ENCODE results near the gene NPAT.

NPAT gene

DNA sequence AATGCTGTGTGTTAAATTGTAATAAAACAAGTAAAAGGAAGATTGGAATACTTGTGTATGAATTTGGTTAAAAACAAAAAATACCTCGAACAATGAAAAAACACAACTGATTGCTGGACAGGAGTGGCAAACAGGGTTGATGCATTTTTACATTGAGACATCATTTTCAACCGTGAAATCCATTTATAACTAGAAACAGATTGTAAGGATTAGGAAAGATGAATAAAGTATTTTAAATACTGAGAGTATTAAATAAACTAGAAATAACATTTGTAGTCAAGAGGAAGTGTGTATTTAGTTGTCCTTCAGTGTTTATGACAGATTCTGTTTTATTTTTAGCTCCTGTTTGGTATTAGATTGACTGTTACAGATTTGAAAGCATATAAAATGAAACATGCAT, 5.8 kb upstream of the NPAT start:
- no peak overlapping the region for H3K4me3 ChIP-seq (ENCODE audit: low read depth, low read length)
- no peak for DNase-seq (ENCODE audit: low read depth)
- TF ChIP-seq, protein P1, sequence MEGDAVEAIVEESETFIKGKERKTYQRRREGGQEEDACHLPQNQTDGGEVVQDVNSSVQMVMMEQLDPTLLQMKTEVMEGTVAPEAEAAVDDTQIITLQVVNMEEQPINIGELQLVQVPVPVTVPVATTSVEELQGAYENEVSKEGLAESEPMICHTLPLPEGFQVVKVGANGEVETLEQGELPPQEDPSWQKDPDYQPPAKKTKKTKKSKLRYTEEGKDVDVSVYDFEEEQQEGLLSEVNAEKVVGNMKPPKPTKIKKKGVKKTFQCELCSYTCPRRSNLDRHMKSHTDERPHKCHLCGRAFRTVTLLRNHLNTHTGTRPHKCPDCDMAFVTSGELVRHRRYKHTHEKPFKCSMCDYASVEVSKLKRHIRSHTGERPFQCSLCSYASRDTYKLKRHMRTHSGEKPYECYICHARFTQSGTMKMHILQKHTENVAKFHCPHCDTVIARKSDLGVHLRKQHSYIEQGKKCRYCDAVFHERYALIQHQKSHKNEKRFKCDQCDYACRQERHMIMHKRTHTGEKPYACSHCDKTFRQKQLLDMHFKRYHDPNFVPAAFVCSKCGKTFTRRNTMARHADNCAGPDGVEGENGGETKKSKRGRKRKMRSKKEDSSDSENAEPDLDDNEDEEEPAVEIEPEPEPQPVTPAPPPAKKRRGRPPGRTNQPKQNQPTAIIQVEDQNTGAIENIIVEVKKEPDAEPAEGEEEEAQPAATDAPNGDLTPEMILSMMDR (IDR thresholded peaks at IDR 0.05; ENCODE audit: low read depth, low read length, missing control alignments): no peak

DNA sequence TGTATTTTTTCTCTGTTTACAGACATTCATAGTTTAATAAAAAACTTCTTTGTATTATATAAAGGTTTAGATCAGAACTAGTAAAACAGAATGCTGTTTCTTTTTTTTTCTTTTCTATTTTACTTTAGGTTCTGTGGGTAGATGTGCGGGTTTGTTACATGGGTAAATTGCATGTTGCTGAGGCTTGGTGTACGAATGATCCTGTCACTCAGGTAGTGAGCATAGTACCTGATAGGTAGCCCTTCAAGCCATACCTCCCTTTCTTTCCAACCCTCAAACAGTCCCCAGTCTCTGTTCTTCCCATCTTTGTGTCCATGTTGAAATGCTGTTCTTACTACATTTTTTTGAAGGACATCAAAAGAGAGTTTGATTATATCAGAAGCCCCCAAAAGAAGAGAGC, 3.6 kb upstream of the NPAT start:
- DNase-seq (ENCODE audit: low read depth): no peak
- TF ChIP-seq, protein P1 (IDR thresholded peaks at IDR 0.05; ENCODE audit: low read depth, low read length, missing control alignments): no peak
- H3K4me3 ChIP-seq (ENCODE audit: low read depth, low read length): no peak overlapping the region; the same call in 1 of the 2 replicates

DNA sequence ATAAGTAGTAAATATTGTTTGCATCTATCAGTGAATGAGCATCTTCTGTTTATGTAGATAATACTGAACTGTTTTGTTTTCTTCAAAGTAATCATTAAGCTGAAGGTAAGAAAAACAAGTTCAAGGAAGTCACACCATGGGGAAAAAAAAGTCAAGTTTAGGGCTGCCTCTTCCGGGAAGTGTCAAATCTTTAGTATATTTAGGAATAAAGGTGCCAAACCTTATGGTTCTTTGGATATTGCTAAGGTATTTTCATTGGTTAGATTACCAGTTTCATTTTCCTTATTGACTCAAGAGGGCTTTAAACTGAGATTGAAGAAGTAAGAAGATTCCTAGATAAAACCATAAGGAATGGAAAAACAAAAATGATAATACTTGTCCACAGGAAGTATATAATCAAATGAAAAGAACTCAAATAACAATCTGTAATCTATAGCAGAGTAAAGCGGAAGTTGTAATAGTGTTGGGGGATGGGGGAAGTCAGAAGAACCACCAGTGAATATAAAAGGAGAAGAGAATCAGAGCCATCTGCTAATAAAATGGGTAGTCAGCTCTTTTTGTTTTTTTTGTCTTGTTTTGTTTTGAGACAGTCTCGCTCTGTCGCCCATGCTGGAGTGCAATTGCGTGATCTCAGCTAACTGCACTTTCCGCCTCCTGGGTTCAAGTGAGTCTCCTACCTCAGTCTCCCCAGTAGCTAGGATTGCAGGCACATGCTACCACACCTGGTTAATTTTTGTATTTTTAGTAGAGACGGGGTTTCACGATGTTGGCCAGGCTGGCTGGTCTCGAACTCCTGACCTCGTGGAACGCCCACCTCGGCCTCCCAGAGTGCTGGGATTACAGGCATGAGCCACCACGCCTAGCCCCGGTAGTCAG, 2.7 kb upstream of the NPAT start:
- DNase-seq (ENCODE audit: low read depth): peak; percentile 49
- H3K4me3 ChIP-seq (ENCODE audit: low read depth, low read length): peak overlapping the region; percentile 88

DNA sequence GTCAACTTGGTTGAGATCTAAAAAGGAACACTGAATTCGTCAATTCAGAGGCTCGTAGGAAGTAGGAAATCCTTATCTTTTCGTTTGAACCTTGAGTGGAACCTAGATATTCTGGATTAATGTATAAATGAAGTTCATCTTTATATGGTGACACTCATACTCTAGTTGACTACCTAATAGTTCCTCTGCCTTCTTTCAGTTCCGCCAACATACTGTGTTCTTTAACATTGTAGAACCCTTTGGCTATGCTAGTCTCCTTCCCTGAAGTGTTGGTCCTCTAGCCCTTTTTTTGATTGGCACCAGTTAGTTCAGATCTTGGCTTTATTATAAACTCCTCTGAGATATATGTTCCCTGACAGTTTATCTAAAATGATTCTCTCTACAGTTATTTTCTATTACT, 1.9 kb upstream of the NPAT start:
- H3K4me3 ChIP-seq (ENCODE audit: low read depth, low read length): peak overlapping the region; percentile 88
- TF ChIP-seq, protein P1 (IDR thresholded peaks at IDR 0.05; ENCODE audit: low read depth, low read length, missing control alignments): no peak
- DNase-seq (ENCODE audit: low read depth): no peak

More for the DNA sequence above, 2.7 kb upstream of the NPAT start:
- TF ChIP-seq, protein P1 (IDR thresholded peaks at IDR 0.05; ENCODE audit: low read depth, low read length, missing control alignments): no peak

DNA sequence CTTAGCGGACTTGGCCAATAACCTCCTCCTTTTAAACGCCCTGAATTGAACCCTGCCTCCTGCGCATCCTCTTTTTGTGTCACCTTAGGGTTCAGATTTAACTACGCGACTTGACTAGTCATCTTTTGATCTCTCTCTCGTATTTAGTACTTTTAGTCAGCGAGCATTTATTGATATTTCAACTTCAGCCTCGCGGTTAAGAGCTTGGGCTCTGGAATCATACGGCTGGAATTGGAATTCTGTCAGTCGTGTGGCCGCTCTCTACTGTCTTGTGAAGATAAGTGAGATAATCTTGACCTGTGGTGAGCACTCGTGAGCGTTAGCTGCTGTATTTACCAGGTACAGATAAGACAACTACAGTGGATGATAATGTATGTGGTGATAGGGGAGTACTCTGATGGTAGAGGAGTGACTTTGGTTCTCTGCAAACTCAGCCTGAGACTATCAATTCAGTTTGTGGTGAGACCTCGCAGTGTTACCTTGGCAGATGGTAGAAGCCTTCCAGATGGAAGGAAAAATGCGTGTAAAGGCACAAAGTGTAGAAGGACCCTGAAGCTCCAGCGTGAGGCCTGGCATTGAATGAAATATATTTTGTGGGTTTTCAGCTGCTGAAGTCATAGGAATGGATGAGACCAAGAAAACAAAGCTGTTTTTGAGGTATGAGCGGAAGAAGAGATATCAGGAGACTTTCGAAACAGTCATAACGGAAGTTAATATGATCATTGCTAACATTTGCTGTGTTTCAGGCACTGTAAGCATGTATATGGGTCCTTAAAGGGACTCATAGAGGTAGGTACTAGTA, 1.1 kb upstream of the NPAT start:
- TF ChIP-seq, protein P1 (IDR thresholded peaks at IDR 0.05; ENCODE audit: low read depth, low read length, missing control alignments): no peak
- peak overlapping the region; percentile 88 for H3K4me3 ChIP-seq (ENCODE audit: low read depth, low read length)
- DNase-seq (ENCODE audit: low read depth): peak; percentile 65

DNA sequence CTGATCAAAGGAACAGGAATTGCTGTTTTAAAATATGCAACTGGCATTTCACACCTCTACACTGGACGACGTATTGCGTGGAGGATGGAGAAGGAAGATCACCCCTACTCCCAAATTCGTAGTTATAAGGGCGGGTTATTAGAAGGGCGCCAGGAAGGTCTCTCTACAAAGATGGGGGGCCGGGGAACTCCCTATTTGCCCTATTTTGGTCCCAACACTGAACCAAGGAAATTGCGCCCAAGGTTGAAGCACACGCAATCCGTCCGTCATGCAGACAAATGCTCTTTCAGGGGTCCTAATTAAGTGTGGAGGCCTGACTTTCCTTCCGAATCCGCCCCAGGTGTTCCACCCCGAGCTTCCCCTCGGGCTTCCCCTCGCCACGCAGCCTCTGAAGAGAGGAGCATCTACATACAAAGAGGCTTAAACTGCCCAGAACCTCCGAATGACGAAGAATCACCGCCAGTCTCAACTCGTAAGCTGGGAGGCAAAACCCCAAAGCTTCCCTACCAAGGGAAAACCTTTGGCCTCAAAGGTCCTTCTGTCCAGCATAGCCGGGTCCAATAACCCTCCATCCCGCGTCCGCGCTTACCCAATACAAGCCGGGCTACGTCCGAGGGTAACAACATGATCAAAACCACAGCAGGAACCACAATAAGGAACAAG, 396 bp downstream of the NPAT start:
- H3K4me3 ChIP-seq (ENCODE audit: low read depth, low read length): peak overlapping the region; percentile 88
- TF ChIP-seq, protein P1 (IDR thresholded peaks at IDR 0.05; ENCODE audit: low read depth, low read length, missing control alignments): no peak
- no peak for DNase-seq (ENCODE audit: low read depth)

All from GM12864 (cell line).